OCI-LY3 (cell line): ENCODE measurements around the gene MAPK12.

Experiments used
- H2AFZ ChIP-seq: fragments of 200-600, 300-600 bp; shearing (Covaris generic); 2 replicates; pipeline ENCODE4 v1.6.0; 2014; ENCODE audit warnings: antibody characterized with exemption, low read depth, low read length
- H3K27ac ChIP-seq: fragments of 200-600, 300-600 bp; sonication (generic); 2 replicates; pipeline ENCODE4 v1.5.1; 2014; ENCODE audit warnings: mild to moderate bottlenecking, low read length, moderate library complexity, mixed read lengths
- H3K27me3 ChIP-seq: fragments of 200-600, 300-600 bp; sonication (generic); 2 replicates; pipeline ENCODE4 v1.6.1; 2014; ENCODE audit warnings: low read depth, low read length, mixed read lengths
- H3K36me3 ChIP-seq: fragments of 200-600, 300-600 bp; sonication (generic); replicated peaks from 2 replicates; pipeline ENCODE3; 2014; ENCODE audit warnings: low read depth, low read length, mixed read lengths
- H3K4me1 ChIP-seq: fragments of 300-600, 200-600 bp; sonication (generic); 2 replicates; pipeline ENCODE4 v1.6.1; 2014; ENCODE audit warnings: low read length, mixed read lengths
- H3K4me2 ChIP-seq: fragments of 200-600, 300-600 bp; sonication (generic); 2 replicates; pipeline ENCODE4 v1.6.1; 2014; ENCODE audit warnings: low read length, mixed read lengths
- H3K4me3 ChIP-seq: fragments of 300-600, 200-600 bp; sonication (generic); 2 replicates; pipeline ENCODE4 v1.5.1; 2014; ENCODE audit warnings: antibody characterized with exemption, mild to moderate bottlenecking, low read length, moderate library complexity
- H3K79me2 ChIP-seq: fragments of 300-600, 200-600 bp; shearing (Covaris generic); 2 replicates; pipeline ENCODE4 v1.6.1; 2014; ENCODE audit warnings: mild to moderate bottlenecking, low read length, mixed read lengths
- H3K9ac ChIP-seq: fragments of 300-600, 200-600 bp; shearing (Covaris generic); 2 replicates; pipeline ENCODE4 v1.6.0; 2014; ENCODE audit warnings: mild to moderate bottlenecking, low read length, moderate library complexity
- H3K9me3 ChIP-seq: fragments of 200-600, 300-600 bp; shearing (Covaris generic); 2 replicates; pipeline ENCODE4 v1.6.1; 2014; ENCODE audit warnings: low read length, mixed read lengths; ENCODE audit not compliant: insufficient read depth
- H4K20me1 ChIP-seq: fragments of 200-600, 300-600 bp; sonication (generic); 2 replicates; pipeline ENCODE4 v1.6.1; 2016; ENCODE audit warnings: low read length, mixed read lengths; ENCODE audit not compliant: insufficient read depth
- EZH2phosphoT487 ChIP-seq: fragments of 200-600 bp; shearing (Covaris generic); IDR thresholded peaks from 2 replicates; pipeline ENCODE4 v1.6.1; 2018; ENCODE audit warnings: antibody characterized with exemption, mixed run types, low read depth
- TF ChIP-seq, protein P1 (sequence below): fragments of 200-600, 300-600 bp; sonication (generic); IDR thresholded peaks from 2 replicates; pipeline ENCODE4 v1.5.1; 2014; ENCODE audit warnings: antibody characterized with exemption, low read length, low read depth

The MAPK12 gene

DNA sequence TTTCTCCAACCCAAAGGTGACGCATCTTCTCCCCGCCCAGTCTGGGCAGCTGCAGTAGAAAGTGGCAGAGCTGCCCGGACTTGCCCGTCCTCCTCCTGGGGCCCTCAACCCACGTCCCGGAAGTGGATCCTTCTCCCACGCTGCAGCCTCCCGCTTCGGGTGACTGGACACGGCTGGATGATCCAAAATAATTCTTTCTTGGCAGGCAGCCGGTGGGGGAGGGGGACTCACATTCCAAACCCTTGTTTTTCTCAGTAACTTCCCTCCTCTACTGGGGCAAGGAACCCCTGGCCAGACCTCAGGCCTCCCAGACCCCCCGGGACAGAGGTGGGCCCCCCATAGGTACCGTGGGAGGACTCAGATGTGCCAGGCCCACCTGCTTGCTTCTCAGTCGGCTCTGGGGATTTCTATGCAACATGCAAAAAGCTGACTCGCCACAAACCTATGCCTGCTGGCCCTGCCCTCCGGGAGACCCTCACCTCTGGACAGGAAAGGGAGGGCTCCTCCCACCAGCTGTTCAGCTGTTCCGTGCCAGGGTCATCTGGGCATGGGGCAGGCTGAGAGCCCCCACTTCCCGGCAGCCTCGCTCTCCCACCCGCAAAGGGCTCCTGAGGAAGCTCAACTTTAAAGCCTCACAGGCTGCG lies 44.6 kb upstream of the MAPK12 start:
- Histone ChIP-seq H3K9ac (peak overlapping the region; percentile 95), H3K36me3 (no peaks in the 10 kb centered on the region), H3K27ac (peak overlapping the region; percentile 92), H3K4me2 (peak overlapping the region; percentile 90), H3K79me2 (peaks cover 60% of the 10 kb centered on the region), H2AFZ (no peak overlapping the region), H3K9me3 (no peaks in the 10 kb centered on the region), H3K27me3 (no peaks in the 10 kb centered on the region), H3K4me3 (peak overlapping the region; percentile 86), H3K4me1 (peaks cover 43% of the 10 kb centered on the region), H4K20me1 (peaks cover 27% of the 10 kb centered on the region)
- TF ChIP-seq, protein P1, sequence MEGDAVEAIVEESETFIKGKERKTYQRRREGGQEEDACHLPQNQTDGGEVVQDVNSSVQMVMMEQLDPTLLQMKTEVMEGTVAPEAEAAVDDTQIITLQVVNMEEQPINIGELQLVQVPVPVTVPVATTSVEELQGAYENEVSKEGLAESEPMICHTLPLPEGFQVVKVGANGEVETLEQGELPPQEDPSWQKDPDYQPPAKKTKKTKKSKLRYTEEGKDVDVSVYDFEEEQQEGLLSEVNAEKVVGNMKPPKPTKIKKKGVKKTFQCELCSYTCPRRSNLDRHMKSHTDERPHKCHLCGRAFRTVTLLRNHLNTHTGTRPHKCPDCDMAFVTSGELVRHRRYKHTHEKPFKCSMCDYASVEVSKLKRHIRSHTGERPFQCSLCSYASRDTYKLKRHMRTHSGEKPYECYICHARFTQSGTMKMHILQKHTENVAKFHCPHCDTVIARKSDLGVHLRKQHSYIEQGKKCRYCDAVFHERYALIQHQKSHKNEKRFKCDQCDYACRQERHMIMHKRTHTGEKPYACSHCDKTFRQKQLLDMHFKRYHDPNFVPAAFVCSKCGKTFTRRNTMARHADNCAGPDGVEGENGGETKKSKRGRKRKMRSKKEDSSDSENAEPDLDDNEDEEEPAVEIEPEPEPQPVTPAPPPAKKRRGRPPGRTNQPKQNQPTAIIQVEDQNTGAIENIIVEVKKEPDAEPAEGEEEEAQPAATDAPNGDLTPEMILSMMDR: no peak
- TF ChIP-seq EZH2phosphoT487: no peak

DNA sequence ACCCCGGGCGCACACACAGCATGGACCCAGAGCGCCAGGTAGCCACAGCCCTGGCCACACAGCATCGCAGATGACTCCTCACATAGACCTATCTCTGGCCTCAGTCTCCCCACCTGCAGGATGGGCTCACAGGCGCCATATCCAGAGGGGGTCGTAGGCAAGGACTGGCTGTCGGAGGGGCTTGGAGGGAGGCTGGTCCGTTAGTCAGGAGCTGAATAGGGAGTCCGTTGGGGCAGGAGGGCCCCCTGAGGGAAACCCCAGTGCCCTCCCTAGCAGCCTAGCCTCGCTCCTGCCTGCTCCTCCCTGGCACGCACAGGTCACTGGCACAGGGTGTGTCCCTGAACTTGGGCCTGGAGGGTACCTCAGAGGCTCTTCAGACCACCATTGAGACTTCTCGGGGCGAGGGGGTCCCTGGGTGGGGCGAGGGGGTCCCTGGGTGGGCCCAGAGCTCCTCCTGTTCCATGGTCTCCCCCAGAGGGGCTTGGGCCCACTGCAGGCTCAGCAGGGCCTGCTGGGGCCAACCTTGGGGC lies 44.0 kb upstream of the MAPK12 start:
- peaks cover 32% of the 10 kb centered on the region for H4K20me1 ChIP-seq
- peaks cover 65% of the 10 kb centered on the region for H3K79me2 ChIP-seq
- H3K9me3 ChIP-seq: no peaks in the 10 kb centered on the region
- H2AFZ ChIP-seq: no peak overlapping the region
- H3K4me2 ChIP-seq: peak overlapping the region; percentile 90
- no peak for TF ChIP-seq EZH2phosphoT487
- TF ChIP-seq, protein P1: no peak
- H3K4me1 ChIP-seq: peaks cover 43% of the 10 kb centered on the region
- H3K36me3 ChIP-seq: no peaks in the 10 kb centered on the region
- no peaks in the 10 kb centered on the region for H3K27me3 ChIP-seq
- peak overlapping the region; percentile 95 for H3K9ac ChIP-seq
- peak overlapping the region; percentile 86 for H3K4me3 ChIP-seq
- peak overlapping the region; percentile 92 for H3K27ac ChIP-seq

DNA sequence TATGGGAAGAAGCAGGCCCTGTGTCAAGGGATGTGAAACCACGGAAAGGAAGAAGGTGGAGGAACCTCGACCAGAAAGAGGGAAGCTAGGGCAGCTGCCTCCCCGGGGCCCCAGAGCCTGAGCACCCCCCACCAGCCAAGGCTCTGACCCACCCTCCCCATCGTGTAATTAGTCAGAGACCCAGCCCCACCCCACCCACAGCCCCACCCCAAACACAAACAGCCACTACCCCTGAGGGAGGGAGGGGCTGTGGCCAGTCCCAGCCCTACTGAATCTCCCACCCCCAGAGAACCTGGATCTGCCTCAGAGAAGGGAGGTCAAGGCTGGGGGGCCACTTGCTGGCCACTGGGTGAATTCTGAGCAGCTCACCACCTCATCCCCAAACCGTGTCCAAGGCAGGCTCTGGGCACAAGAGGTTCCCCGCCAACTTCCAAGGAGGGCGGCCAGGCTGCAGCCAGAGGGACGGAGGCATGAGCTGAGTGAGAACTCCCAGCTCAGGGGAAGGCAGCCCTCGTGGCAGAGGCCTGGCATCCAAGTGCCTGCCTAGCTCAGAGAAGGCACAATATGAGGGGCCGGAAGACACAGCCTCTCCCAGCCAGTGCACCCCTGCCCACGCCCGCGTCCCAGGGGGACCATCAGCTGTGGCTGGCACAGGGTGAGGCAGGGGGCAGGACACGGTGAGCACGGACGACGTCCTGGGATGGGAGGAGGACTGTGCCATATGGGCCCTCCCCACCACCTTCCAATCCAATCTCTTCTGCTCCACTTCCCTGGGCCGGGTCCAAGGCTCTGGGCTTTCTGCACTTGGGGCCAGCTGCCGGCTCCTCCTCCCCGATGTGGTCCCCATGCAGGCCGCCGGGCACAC lies 43.3 kb upstream of the MAPK12 start:
- no peak for TF ChIP-seq EZH2phosphoT487
- TF ChIP-seq, protein P1: no peak
- Histone ChIP-seq H3K9me3 (no peaks in the 10 kb centered on the region), H2AFZ (no peak overlapping the region), H3K79me2 (peaks cover 71% of the 10 kb centered on the region), H4K20me1 (peaks cover 32% of the 10 kb centered on the region), H3K36me3 (no peaks in the 10 kb centered on the region), H3K27ac (peak overlapping the region; percentile 92), H3K4me1 (peaks cover 43% of the 10 kb centered on the region), H3K27me3 (no peaks in the 10 kb centered on the region), H3K9ac (peak overlapping the region; percentile 95), H3K4me3 (peak overlapping the region; percentile 86), H3K4me2 (peak overlapping the region; percentile 90)

DNA sequence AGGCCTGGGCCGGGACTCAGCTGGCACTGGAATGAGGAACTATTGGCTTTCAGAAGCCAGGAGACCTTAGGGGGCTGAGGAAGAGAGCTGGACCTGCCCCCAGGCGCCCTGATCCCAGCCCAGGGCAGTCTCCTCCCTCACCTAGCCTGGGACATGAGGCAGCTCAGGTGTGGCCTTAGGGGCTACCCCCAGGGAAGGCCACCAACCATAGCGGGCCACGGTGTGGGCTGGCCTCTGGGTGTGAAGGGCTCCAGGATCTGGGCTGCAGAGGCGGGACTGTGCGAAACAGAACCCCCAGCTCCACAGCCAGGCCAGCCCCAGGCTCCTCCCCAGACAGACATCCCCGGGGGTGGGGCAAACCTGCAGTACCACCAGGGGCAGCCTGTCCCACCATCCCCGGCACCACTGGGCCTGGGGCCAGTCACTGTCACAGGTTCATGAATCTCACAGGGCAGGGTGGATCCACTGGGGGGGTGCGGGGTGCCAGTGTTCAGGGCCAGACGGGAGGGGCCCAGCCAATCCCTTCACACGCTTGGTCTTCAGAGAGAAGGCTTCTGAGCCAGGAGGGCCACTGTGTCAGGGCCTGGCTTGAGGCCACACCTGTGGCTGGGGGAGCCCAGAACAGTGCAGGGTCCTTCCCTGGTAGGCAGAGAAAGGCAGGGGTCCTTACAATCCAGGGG lies 42.5 kb upstream of the MAPK12 start:
- Histone ChIP-seq H3K4me3 (peak overlapping the region; percentile 68), H3K27me3 (no peaks in the 10 kb centered on the region), H3K9ac (peak overlapping the region; percentile 71), H3K9me3 (no peaks in the 10 kb centered on the region), H3K79me2 (peaks cover 73% of the 10 kb centered on the region), H3K36me3 (no peaks in the 10 kb centered on the region), H4K20me1 (peaks cover 33% of the 10 kb centered on the region), H3K4me2 (peak overlapping the region; percentile 90), H3K27ac (peak overlapping the region; percentile 92), H2AFZ (no peak overlapping the region), H3K4me1 (peaks cover 43% of the 10 kb centered on the region)
- TF ChIP-seq EZH2phosphoT487: no peak
- TF ChIP-seq, protein P1: no peak
